Liver (tissue), 3 donors: ENCODE results near the gene ARHGEF7.

Experiments used
- EGR1 ChIP-seq, 2 donors: IDR thresholded peaks; 2 replicates each; pipeline ENCODE4 v1.6.1; 2016 to 2018; ENCODE audit warnings: antibody characterized with exemption in 2 of 2, low read depth in 2 of 2
- GABPA ChIP-seq, 2 donors: IDR thresholded peaks in 1 of 2; conservative IDR thresholded peaks in 1 of 2; 2 replicates each; pipeline ENCODE4 v1.6.1; 2016; ENCODE audit warnings: antibody characterized with exemption in 2 of 2, mild to moderate bottlenecking in 1 of 2, moderate library complexity in 1 of 2
- RXRA ChIP-seq, 2 donors: IDR thresholded peaks; 2 replicates each; pipeline ENCODE4 v1.6.1; 2017 to 2018; ENCODE audit warnings: antibody characterized with exemption in 2 of 2, mild to moderate bottlenecking in 1 of 2
- YY1 ChIP-seq: IDR thresholded peaks from 2 replicates; pipeline ENCODE4 v1.6.1; 2016; ENCODE audit warnings: antibody characterized with exemption, mild to moderate bottlenecking
- TF ChIP-seq, protein P1 (sequence below): fragments of 150-350 bp; IDR thresholded peaks from 2 replicates; pipeline ENCODE4 v1.5.1; 2017; ENCODE audit warnings: improper control_type of control experiment, low read depth, low read length; ENCODE audit not compliant: missing input control
- TF ChIP-seq, protein P2 (sequence below): IDR thresholded peaks from 2 replicates; pipeline ENCODE4 v1.6.1; 2016; ENCODE audit warnings: antibody characterized with exemption
- donor health status: healthy.
- donor health status: healthy.

DNA sequence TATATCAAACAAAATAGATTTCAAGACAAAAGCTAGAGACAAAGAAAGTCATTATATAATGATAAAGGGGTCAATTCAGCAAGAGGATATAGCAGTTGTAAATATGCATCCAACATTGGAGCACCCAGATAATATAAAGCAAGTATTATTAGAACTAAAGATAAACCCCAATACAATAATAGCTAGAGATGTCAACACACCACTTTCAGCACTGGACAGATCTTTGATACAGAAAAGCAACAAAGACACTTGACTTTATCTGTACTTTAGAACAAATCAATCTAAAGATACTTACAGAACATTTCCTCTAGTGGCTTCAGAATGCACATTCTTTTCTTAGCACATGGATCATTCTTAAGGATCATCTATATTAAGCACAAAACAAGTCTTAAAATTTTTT is 146.2 kb downstream of the ARHGEF7 start:
- TF ChIP-seq, protein P1, sequence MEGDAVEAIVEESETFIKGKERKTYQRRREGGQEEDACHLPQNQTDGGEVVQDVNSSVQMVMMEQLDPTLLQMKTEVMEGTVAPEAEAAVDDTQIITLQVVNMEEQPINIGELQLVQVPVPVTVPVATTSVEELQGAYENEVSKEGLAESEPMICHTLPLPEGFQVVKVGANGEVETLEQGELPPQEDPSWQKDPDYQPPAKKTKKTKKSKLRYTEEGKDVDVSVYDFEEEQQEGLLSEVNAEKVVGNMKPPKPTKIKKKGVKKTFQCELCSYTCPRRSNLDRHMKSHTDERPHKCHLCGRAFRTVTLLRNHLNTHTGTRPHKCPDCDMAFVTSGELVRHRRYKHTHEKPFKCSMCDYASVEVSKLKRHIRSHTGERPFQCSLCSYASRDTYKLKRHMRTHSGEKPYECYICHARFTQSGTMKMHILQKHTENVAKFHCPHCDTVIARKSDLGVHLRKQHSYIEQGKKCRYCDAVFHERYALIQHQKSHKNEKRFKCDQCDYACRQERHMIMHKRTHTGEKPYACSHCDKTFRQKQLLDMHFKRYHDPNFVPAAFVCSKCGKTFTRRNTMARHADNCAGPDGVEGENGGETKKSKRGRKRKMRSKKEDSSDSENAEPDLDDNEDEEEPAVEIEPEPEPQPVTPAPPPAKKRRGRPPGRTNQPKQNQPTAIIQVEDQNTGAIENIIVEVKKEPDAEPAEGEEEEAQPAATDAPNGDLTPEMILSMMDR = no peak
- TF ChIP-seq, protein P2, sequence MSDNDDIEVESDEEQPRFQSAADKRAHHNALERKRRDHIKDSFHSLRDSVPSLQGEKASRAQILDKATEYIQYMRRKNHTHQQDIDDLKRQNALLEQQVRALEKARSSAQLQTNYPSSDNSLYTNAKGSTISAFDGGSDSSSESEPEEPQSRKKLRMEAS = no peak
- TF ChIP-seq EGR1 (IDR thresholded peaks at IDR 0.05; ENCODE audit: low read depth in 2 of 2) = no peak
- no peak for TF ChIP-seq RXRA (IDR thresholded peaks at IDR 0.05)
- no peak for TF ChIP-seq YY1
- no peak for TF ChIP-seq GABPA (IDR thresholded peaks at IDR 0.05 in 1 of 2, conservative IDR thresholded peaks at IDR 0.05 in 1 of 2)
